Neural cell (in vitro differentiated cells): ENCODE data around the gene GUCD1.

Experiments used
- CTCF ChIP-seq: fragments of 450-650 bp; IDR thresholded peaks from 2 replicates; pipeline ENCODE4 v1.5.1; 2014; ENCODE audit warnings: antibody characterized with exemption, mild to moderate bottlenecking, moderate library complexity; ENCODE audit not compliant: poor library complexity, severe bottlenecking
- REST ChIP-seq: IDR thresholded peaks from 2 replicates; pipeline ENCODE4 v1.6.1; 2012; ENCODE audit warnings: borderline replicate concordance

DNA sequence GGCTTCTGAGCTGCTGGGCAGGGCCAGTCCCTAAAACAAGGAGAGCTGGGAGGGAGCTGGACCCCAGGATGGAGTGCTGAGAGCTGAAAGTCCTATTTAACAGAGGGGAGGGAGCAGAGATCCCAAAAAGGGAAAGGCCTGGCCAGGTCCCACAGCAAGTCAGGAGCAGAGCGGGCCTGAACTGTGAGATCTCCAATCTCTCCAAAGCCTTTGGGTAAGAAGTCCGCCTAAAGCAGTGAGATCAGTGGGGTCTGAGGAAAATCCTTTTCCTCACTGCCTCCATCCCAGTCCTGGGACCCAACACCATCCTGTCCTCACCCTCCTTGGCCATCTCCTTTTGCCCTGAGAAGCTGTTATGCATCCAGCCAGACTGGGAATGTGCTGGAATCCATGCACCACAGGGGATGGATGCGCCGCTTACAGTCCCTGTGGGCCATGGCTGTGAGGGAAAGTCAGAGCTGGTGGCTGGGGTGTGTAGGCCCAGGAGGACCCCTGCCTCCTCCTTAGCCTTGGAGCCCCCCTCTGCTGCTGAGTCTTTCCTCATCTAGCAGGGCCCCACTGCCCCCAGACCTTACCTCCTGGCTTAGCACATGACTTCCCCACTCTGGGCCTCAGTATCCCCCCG lies 29.3 kb upstream of the GUCD1 start:
- no peak for TF ChIP-seq CTCF
- no peak for TF ChIP-seq REST
